ENCODE measurements around the gene DCC.

- TF ChIP-seq CTCF (IDR thresholded peaks at IDR 0.05) (no peak), POLR2A (IDR thresholded peaks at IDR 0.05) (no peak)
Observed at GRCh38 chr18:52570975-52571374, 231.0 kb downstream of the DCC start.

Measured in testis (tissue), 2 donors.